Calu3 (cell line): ENCODE measurements around the gene OGA. TPM values are rescaled to one million over a fixed set of nuclear protein-coding genes. Genes with fewer than 3 reads are reported as not detected.

Experiments used
- BruUV-seq: library from RNA; stranded (reverse); fragments of 400-500 nt; replicated peaks from 2 replicates; lab custom pipeline; 2021; lab: Mats Ljungman, UMichigan
- CTCF ChIA-PET: fragments of 300-600 bp; sonication (Branson Sonifier 250); formaldehyde crosslinking; loops from one replicate; lab custom pipeline; 2022; ENCODE audit warnings: antibody characterized with exemption; lab: Charles Lee
- DNase-seq: peaks from one replicate; pipeline ENCODE4 v3.0.0; 2022
- H3K27ac Mint-ChIP-seq: one replicate; pipeline ENCODE4 v1.8.0; 2022; ENCODE audit warnings: mixed read lengths; ENCODE audit not compliant: unreplicated experiment
- H3K27me3 Mint-ChIP-seq: one replicate; pipeline ENCODE4 v1.8.0; 2022; ENCODE audit warnings: mixed read lengths; ENCODE audit not compliant: unreplicated experiment
- H3K36me3 Mint-ChIP-seq: one replicate; pipeline ENCODE4 v1.8.0; 2022; ENCODE audit warnings: mild to moderate bottlenecking, moderate library complexity, mixed read lengths; ENCODE audit not compliant: insufficient read depth, unreplicated experiment
- H3K4me1 Mint-ChIP-seq: one replicate; pipeline ENCODE4 v1.8.0; 2022; ENCODE audit warnings: mild to moderate bottlenecking, low read depth, mixed read lengths; ENCODE audit not compliant: unreplicated experiment
- H3K4me3 Mint-ChIP-seq: one replicate; pipeline ENCODE4 v1.8.0; 2022; ENCODE audit warnings: mild to moderate bottlenecking, low read depth, moderate library complexity, mixed read lengths; ENCODE audit not compliant: unreplicated experiment
- H3K9me3 Mint-ChIP-seq: one replicate; pipeline ENCODE4 v1.8.0; 2022; ENCODE audit warnings: low read depth, mixed read lengths; ENCODE audit not compliant: unreplicated experiment
- CTCF ChIP-seq: fragments of 200-600 bp; IDR thresholded peaks from one replicate; pipeline ENCODE4 v1.8.0; 2022; ENCODE audit warnings: antibody characterized with exemption; ENCODE audit not compliant: unreplicated experiment
- intact Hi-C: fragments of 100-400 bp; cut with micrococcal nuclease; formaldehyde crosslinking; loops from one replicate; pipeline ENCODE4 v1.10.0; 2022; ENCODE audit not compliant: unreplicated experiment
- total RNA-seq: library from RNA; stranded (reverse); gene quantifications from 2 replicates; pipeline ENCODE4 v1.2.3, GENCODE V29; 2022

Gene OGA
- total RNA-seq, 1 experiment from 2014 or later, result 59.0 TPM

DNA sequence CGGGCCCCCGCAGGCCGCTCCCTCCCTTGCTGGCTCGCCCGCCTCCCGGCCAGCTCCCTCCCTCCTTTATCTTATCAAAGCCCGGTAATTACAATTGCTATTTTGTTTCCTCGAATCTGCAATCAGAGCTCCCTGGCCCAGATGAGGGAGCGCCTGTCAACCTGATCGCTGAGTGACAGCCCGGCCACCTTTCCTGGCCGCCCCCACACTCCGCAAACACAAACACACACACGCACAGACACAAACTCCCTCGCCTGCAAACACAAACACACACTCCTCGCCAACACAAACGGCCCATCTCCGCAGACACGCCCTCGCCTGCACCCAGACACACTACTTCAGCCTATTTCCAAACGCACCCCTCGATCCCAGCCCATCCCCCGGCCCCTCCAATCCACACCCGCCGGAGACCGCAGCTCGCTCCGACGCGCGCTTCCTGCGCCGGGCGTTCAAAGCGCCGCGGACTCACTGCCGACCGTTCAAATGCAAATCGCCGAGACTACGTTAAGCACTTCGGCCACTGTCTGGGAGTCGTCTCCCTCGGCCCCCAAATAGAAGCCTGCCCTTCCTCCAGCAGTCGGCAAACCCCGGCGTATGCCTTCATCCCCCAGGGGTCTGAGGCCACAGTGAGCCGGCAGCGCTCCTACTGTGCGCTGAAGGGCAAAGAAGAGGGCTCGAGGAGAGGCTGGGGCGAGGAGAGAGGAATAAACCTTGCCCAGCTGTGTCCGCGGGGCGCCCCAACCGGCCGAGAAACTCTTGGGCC is 39.3 kb downstream of the OGA start:
- no peaks in the 10 kb centered on the region for H3K9me3 Mint-ChIP-seq
- BruUV-seq, result no TSS peak
- peak overlapping the region; percentile 68 for H3K4me3 Mint-ChIP-seq
- peak; percentile 14 for DNase-seq
- CTCF ChIA-PET, result interaction anchor here (0.5 to 1.4 kb wide), 2 partner anchors 176 to 565 kb away, joined by 7 to 9 read pairs; no protein-coding TSS in a partner anchor
- TF ChIP-seq CTCF, result no peak
- intact Hi-C loops, result no loop called here
- peaks cover 33% of the 10 kb centered on the region for H3K36me3 Mint-ChIP-seq
- no peak overlapping the region for H3K27ac Mint-ChIP-seq
- peaks cover 32% of the 10 kb centered on the region for H3K4me1 Mint-ChIP-seq
- peaks cover 46% of the 10 kb centered on the region for H3K27me3 Mint-ChIP-seq

GRCh38 chr10:101778151-101778780 is 40.0 kb downstream of the OGA start:
- intact Hi-C loops, result no loop called here
- CTCF ChIA-PET, result interaction anchor here (0.5 to 1.4 kb wide), 2 partner anchors 176 to 564 kb away, joined by 7 to 9 read pairs; no protein-coding TSS in a partner anchor
- no TSS peak for BruUV-seq
- DNase-seq, result no peak
- no peak overlapping the region for H3K27ac Mint-ChIP-seq
- TF ChIP-seq CTCF, result no peak
- peaks cover 25% of the 10 kb centered on the region for H3K4me1 Mint-ChIP-seq
- peaks cover 53% of the 10 kb centered on the region for H3K27me3 Mint-ChIP-seq
- peaks cover 26% of the 10 kb centered on the region for H3K36me3 Mint-ChIP-seq
- H3K9me3 Mint-ChIP-seq, result no peaks in the 10 kb centered on the region
- peak overlapping the region; percentile 68 for H3K4me3 Mint-ChIP-seq

DNA sequence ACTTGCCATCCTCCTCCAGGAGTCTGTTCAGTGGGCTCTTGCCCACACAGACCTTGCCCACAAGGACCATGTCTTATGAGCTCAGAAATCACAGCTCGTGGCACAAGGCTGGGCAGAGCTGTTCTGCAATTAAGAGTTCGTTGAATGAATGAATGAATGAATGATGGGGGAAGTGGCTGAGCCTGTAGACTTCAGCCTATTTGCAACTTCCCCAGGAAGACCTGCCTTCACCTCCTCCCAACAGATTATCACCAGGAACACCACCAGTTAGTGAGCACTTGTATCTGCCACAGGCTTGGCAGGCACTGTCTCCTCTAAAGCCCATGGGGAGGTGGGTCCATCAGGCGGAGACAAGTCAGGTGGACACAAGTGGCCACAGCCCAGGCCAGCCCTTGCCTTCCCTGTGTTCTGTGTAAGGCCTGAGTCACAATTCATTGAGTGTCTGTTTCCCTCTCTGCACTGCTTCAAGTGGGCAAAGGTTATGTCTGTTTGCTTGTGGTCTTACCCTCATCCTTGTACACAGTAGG is 40.6 kb downstream of the OGA start:
- Mint-ChIP-seq H3K27me3 (peaks cover 55% of the 10 kb centered on the region), H3K4me1 (peaks cover 19% of the 10 kb centered on the region)
- BruUV-seq, result no TSS peak

More for the DNA sequence above, 40.6 kb downstream of the OGA start:
- intact Hi-C loops, result no loop called here
- Mint-ChIP-seq H3K4me3 (no peak overlapping the region), H3K36me3 (peaks cover 21% of the 10 kb centered on the region), H3K27ac (no peak overlapping the region), H3K9me3 (no peaks in the 10 kb centered on the region)
- no peak for DNase-seq
- CTCF ChIA-PET, result no interaction called here
- no peak for TF ChIP-seq CTCF
